Measurements from ENCODE around the gene RCAN2.

The RCAN2 gene

DNA sequence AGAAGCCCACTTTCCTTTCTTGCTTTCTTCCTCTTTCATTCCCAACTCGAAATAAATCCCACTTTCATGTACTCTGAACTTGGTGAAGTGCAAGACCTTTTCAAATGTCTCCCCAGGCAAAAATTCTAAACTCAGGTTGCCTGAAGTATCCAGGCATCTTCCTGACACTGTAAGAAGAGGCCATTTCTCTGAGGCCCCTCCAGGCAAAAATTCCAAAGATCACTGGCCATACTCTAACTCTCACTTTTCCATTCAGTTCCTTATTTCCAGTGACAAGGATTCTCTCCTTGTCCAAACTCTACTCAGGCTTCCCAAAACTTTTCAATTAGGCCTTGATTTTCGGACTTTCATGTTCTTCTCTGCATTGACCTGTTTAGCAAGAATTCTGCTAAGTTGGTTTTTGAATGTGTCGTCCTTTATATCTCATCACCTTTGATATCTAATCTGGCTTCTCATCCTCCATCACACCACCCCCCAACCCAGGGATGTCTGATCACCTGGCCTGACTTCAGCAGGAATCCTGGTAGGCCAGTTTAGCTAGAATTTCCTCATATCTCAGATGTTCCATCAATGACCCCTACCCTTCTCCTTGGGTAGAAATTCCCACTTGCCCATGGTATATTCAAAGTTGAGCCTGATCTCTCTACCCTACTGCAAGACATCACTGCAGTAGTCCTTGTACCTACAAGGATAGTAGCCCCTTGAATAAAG is 124.9 kb downstream of the RCAN2 start:
- H3K4me1 ChIP-seq (ENCODE audit: control insufficient read depth in 2 of 2, insufficient read depth in 1 of 2, low read depth in 1 of 2, low read length in 2 of 2): no peaks in the 10 kb centered on the region
- H4K8ac ChIP-seq (ENCODE audit: low read depth, low read length): no peak overlapping the region
- no peak overlapping the region for H3K4me2 ChIP-seq (ENCODE audit: insufficient read depth, low read length, poor library complexity, severe bottlenecking)
- no peaks in the 10 kb centered on the region for H3K79me1 ChIP-seq (ENCODE audit: low read depth, low read length)
- H3K9ac ChIP-seq (ENCODE audit: low read depth, low read length, poor library complexity): no peak overlapping the region
- no peaks in the 10 kb centered on the region for H3K27me3 ChIP-seq (ENCODE audit: control insufficient read depth in 3 of 3, insufficient read depth in 3 of 3, low read depth in 1 of 3, low read length in 3 of 3)
- H3K27ac ChIP-seq (replicated peaks; ENCODE audit: low read length): no peak overlapping the region
- DNase-seq (ENCODE audit: low spot score): no peak
- no peak overlapping the region for H3K4ac ChIP-seq (ENCODE audit: low read length)
- H2BK120ac ChIP-seq (ENCODE audit: low read depth, low read length): no peak overlapping the region
- no peak overlapping the region for H2BK5ac ChIP-seq (ENCODE audit: low read length)
- H2AK5ac ChIP-seq (ENCODE audit: low read depth, low read length): no peak overlapping the region
- no peak overlapping the region for H3K23ac ChIP-seq (ENCODE audit: low read depth, low read length, poor library complexity)
- H2BK15ac ChIP-seq (ENCODE audit: low read length): no peak overlapping the region
- H3K18ac ChIP-seq (ENCODE audit: low read length): no peak overlapping the region
- H3K14ac ChIP-seq (ENCODE audit: low read length): no peak overlapping the region
- H2BK12ac ChIP-seq (ENCODE audit: low read length): no peak overlapping the region
- no peaks in the 10 kb centered on the region for H3K9me3 ChIP-seq (replicated peaks in 1 of 2; ENCODE audit: control insufficient read depth in 2 of 2, insufficient read depth in 1 of 2, low read depth in 1 of 2, low read length in 2 of 2)
- no peak overlapping the region for H3K4me3 ChIP-seq (ENCODE audit: low read length in 2 of 2)
- 100% methylated on average over 1 of the region's 3 CpGs; no CpG with 5 or more reads in 1 of the 2 donors for WGBS, 2 donors (ENCODE audit: extremely low coverage in 2 of 2, insufficient read length in 2 of 2, insufficient replicate concordance in 1 of 2)
- no peaks in the 10 kb centered on the region for H3K36me3 ChIP-seq (replicated peaks in 1 of 2; ENCODE audit: control insufficient read depth in 2 of 2, insufficient read depth in 2 of 2, low read length in 2 of 2)
- no peak overlapping the region for H2AFZ ChIP-seq (ENCODE audit: low read length)
- H4K91ac ChIP-seq (ENCODE audit: low read depth, low read length, poor library complexity): no peak overlapping the region

DNA sequence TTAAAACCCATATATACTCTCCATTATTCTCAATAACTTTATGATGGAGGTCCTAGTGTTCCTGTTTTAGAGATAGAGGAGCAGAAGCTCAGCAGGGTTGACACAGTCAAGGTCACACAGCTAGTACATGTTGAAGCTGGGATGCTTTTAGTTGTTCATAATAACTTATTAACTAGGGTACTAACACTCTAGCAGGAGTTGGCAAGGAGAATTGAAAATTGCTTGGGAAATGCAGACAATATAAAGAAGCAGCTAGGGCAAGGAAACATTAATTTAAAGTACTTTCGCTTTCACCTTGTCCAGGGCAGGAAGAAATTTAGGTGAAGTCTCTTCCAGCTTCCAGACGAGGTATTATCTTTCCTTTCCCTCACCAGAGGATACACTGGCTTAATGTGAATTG is 133.7 kb downstream of the RCAN2 start:
- Histone ChIP-seq H4K8ac (ENCODE audit: low read depth, low read length) (no peak overlapping the region), H3K4ac (ENCODE audit: low read length) (no peak overlapping the region), H3K79me1 (ENCODE audit: low read depth, low read length) (no peaks in the 10 kb centered on the region), H4K91ac (ENCODE audit: low read depth, low read length, poor library complexity) (no peak overlapping the region), H3K4me2 (ENCODE audit: insufficient read depth, low read length, poor library complexity, severe bottlenecking) (no peak overlapping the region), H2BK15ac (ENCODE audit: low read length) (no peak overlapping the region), H3K27me3 (ENCODE audit: control insufficient read depth in 3 of 3, insufficient read depth in 3 of 3, low read depth in 1 of 3, low read length in 3 of 3) (no peaks in the 10 kb centered on the region), H2BK5ac (ENCODE audit: low read length) (no peak overlapping the region), H3K23ac (ENCODE audit: low read depth, low read length, poor library complexity) (no peak overlapping the region), H2BK12ac (ENCODE audit: low read length) (no peak overlapping the region), H3K4me3 (ENCODE audit: low read length in 2 of 2) (no peak overlapping the region), H2AK5ac (ENCODE audit: low read depth, low read length) (no peak overlapping the region), H3K18ac (ENCODE audit: low read length) (no peak overlapping the region), H3K36me3 (replicated peaks in 1 of 2; ENCODE audit: control insufficient read depth in 2 of 2, insufficient read depth in 2 of 2, low read length in 2 of 2) (no peaks in the 10 kb centered on the region), H2AFZ (ENCODE audit: low read length) (no peak overlapping the region), H2BK120ac (ENCODE audit: low read depth, low read length) (no peak overlapping the region), H3K9ac (ENCODE audit: low read depth, low read length, poor library complexity) (no peak overlapping the region), H3K14ac (ENCODE audit: low read length) (no peak overlapping the region), H3K4me1 (ENCODE audit: control insufficient read depth in 2 of 2, insufficient read depth in 1 of 2, low read depth in 1 of 2, low read length in 2 of 2) (no peaks in the 10 kb centered on the region), H3K9me3 (replicated peaks in 1 of 2; ENCODE audit: control insufficient read depth in 2 of 2, insufficient read depth in 1 of 2, low read depth in 1 of 2, low read length in 2 of 2) (no peaks in the 10 kb centered on the region), H3K27ac (replicated peaks; ENCODE audit: low read length) (no peak overlapping the region)
- WGBS, 2 donors (ENCODE audit: extremely low coverage in 2 of 2, insufficient read length in 2 of 2, insufficient replicate concordance in 1 of 2): no CpG with 5 or more reads among the region's 2 CpGs
- no peak for DNase-seq (ENCODE audit: low spot score)

DNA sequence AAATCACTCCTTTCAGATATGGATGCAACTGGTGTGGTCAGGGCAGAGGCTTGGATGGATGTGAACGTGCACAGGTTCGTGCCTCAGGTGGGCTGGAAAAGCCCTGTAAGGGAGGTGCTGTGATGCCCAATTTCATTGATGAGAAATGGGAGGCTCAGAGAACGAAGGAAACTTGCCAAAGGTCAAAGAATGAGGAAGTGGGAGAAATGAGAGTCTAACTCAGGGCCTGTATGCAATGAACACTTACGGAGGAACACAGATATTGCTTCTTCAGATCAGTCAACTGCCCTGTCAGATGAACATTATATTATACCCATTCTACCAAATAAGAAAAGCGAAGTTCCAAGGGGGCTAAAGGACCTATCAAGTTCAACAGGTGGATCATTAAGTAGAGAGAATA is 134.7 kb downstream of the RCAN2 start:
- Histone ChIP-seq H2AFZ (ENCODE audit: low read length) (no peak overlapping the region), H3K27ac (replicated peaks; ENCODE audit: low read length) (no peak overlapping the region), H3K9me3 (replicated peaks in 1 of 2; ENCODE audit: control insufficient read depth in 2 of 2, insufficient read depth in 1 of 2, low read depth in 1 of 2, low read length in 2 of 2) (no peaks in the 10 kb centered on the region), H3K23ac (ENCODE audit: low read depth, low read length, poor library complexity) (no peak overlapping the region), H2BK12ac (ENCODE audit: low read length) (no peak overlapping the region), H3K14ac (ENCODE audit: low read length) (no peak overlapping the region), H2BK15ac (ENCODE audit: low read length) (no peak overlapping the region), H3K18ac (ENCODE audit: low read length) (no peak overlapping the region), H4K91ac (ENCODE audit: low read depth, low read length, poor library complexity) (no peak overlapping the region), H3K4ac (ENCODE audit: low read length) (no peak overlapping the region), H3K79me1 (ENCODE audit: low read depth, low read length) (no peaks in the 10 kb centered on the region), H4K8ac (ENCODE audit: low read depth, low read length) (no peak overlapping the region), H3K27me3 (ENCODE audit: control insufficient read depth in 3 of 3, insufficient read depth in 3 of 3, low read depth in 1 of 3, low read length in 3 of 3) (no peaks in the 10 kb centered on the region), H2BK5ac (ENCODE audit: low read length) (no peak overlapping the region), H3K9ac (ENCODE audit: low read depth, low read length, poor library complexity) (no peak overlapping the region), H2BK120ac (ENCODE audit: low read depth, low read length) (no peak overlapping the region), H3K4me1 (ENCODE audit: control insufficient read depth in 2 of 2, insufficient read depth in 1 of 2, low read depth in 1 of 2, low read length in 2 of 2) (no peaks in the 10 kb centered on the region), H2AK5ac (ENCODE audit: low read depth, low read length) (no peak overlapping the region), H3K4me2 (ENCODE audit: insufficient read depth, low read length, poor library complexity, severe bottlenecking) (no peak overlapping the region), H3K4me3 (ENCODE audit: low read length in 2 of 2) (no peak overlapping the region), H3K36me3 (replicated peaks in 1 of 2; ENCODE audit: control insufficient read depth in 2 of 2, insufficient read depth in 2 of 2, low read length in 2 of 2) (no peaks in the 10 kb centered on the region)
- DNase-seq (ENCODE audit: low spot score): no peak
- no CpG with 5 or more reads among the region's 5 CpGs for WGBS, 2 donors (ENCODE audit: extremely low coverage in 2 of 2, insufficient read length in 2 of 2, insufficient replicate concordance in 1 of 2)

- DNase-seq (ENCODE audit: low spot score): no peak
- H2BK120ac ChIP-seq (ENCODE audit: low read depth, low read length): no peak overlapping the region
- H3K14ac ChIP-seq (ENCODE audit: low read length): no peak overlapping the region
- H2AFZ ChIP-seq (ENCODE audit: low read length): no peak overlapping the region
- no peak overlapping the region for H3K18ac ChIP-seq (ENCODE audit: low read length)
- H3K4me1 ChIP-seq (ENCODE audit: control insufficient read depth in 2 of 2, insufficient read depth in 1 of 2, low read depth in 1 of 2, low read length in 2 of 2): no peaks in the 10 kb centered on the region
- no peak overlapping the region for H3K9ac ChIP-seq (ENCODE audit: low read depth, low read length, poor library complexity)
- H2AK5ac ChIP-seq (ENCODE audit: low read depth, low read length): no peak overlapping the region
- H2BK15ac ChIP-seq (ENCODE audit: low read length): no peak overlapping the region
- H3K27me3 ChIP-seq (ENCODE audit: control insufficient read depth in 3 of 3, insufficient read depth in 3 of 3, low read depth in 1 of 3, low read length in 3 of 3): no peaks in the 10 kb centered on the region
- H3K23ac ChIP-seq (ENCODE audit: low read depth, low read length, poor library complexity): no peak overlapping the region
- H3K4me3 ChIP-seq (ENCODE audit: low read length in 2 of 2): no peak overlapping the region
- H3K4me2 ChIP-seq (ENCODE audit: insufficient read depth, low read length, poor library complexity, severe bottlenecking): no peak overlapping the region
- no peak overlapping the region for H2BK12ac ChIP-seq (ENCODE audit: low read length)
- no peak overlapping the region for H2BK5ac ChIP-seq (ENCODE audit: low read length)
- H3K36me3 ChIP-seq (replicated peaks in 1 of 2; ENCODE audit: control insufficient read depth in 2 of 2, insufficient read depth in 2 of 2, low read length in 2 of 2): no peaks in the 10 kb centered on the region
- H3K79me1 ChIP-seq (ENCODE audit: low read depth, low read length): no peaks in the 10 kb centered on the region
- no peak overlapping the region for H4K91ac ChIP-seq (ENCODE audit: low read depth, low read length, poor library complexity)
- no CpG with 5 or more reads among the region's 3 CpGs for WGBS, 2 donors (ENCODE audit: extremely low coverage in 2 of 2, insufficient read length in 2 of 2, insufficient replicate concordance in 1 of 2)
- no peaks in the 10 kb centered on the region for H3K9me3 ChIP-seq (replicated peaks in 1 of 2; ENCODE audit: control insufficient read depth in 2 of 2, insufficient read depth in 1 of 2, low read depth in 1 of 2, low read length in 2 of 2)
- no peak overlapping the region for H3K4ac ChIP-seq (ENCODE audit: low read length)
- no peak overlapping the region for H3K27ac ChIP-seq (replicated peaks; ENCODE audit: low read length)
- H4K8ac ChIP-seq (ENCODE audit: low read depth, low read length): no peak overlapping the region
Measured at GRCh38 chr6:46353528-46353927, 137.7 kb downstream of the RCAN2 start.
